ENCODE measurements around the gene MPO.

MPO gene

GRCh38 chr17:58318627-58319172 is 38.0 kb upstream of the MPO start:
- H3K27me3 ChIP-seq (ENCODE audit: control insufficient read depth, insufficient read depth, low read length, poor library complexity, severe bottlenecking) = peaks cover 12% of the 10 kb centered on the region
- H3K4me3 ChIP-seq (ENCODE audit: insufficient read depth, low read depth, low read length) = no peak overlapping the region
- H3K27ac ChIP-seq (ENCODE audit: insufficient read depth, low read depth, low read length, poor library complexity, severe bottlenecking) = no peak overlapping the region
- H3K4me1 ChIP-seq (ENCODE audit: control insufficient read depth, insufficient read depth, low read length) = peaks cover 9% of the 10 kb centered on the region
- WGBS, 2 experiments = 89 to 92% methylated on average over 7 of the region's 7 CpGs
- H3K36me3 ChIP-seq (ENCODE audit: control insufficient read depth, insufficient read depth, low read length) = no peaks in the 10 kb centered on the region
- no peaks in the 10 kb centered on the region for H3K9me3 ChIP-seq (ENCODE audit: control insufficient read depth, low read length)

DNA sequence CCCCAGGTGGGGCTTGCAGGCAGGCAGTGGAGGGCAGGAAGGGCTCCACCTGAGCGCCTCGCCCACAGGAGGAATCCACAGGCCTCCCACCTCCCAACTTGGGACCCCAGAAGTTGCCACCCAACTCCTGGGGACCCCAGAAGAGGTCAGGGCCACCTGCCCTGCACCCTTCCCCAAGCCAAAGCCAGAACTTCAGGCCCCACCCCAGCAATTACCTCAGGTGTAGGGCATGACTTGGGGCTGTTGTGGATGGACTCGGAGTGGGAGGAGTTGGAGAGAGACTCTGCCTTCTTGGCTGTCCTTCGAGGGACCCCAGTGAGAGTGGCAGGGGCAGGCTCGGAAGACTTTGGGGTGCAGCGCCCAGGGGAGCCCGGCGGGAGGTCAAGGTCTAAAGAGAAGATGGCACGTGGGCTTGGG is 37.3 kb upstream of the MPO start:
- H3K27ac ChIP-seq (ENCODE audit: insufficient read depth, low read depth, low read length, poor library complexity, severe bottlenecking) = no peak overlapping the region
- peaks cover 8% of the 10 kb centered on the region for H3K27me3 ChIP-seq (ENCODE audit: control insufficient read depth, insufficient read depth, low read length, poor library complexity, severe bottlenecking)
- H3K4me1 ChIP-seq (ENCODE audit: control insufficient read depth, insufficient read depth, low read length) = peaks cover 10% of the 10 kb centered on the region
- H3K4me3 ChIP-seq (ENCODE audit: insufficient read depth, low read depth, low read length) = no peak overlapping the region
- no peaks in the 10 kb centered on the region for H3K36me3 ChIP-seq (ENCODE audit: control insufficient read depth, insufficient read depth, low read length)
- 87 to 94% methylated on average over 9 of the region's 9 CpGs for WGBS, 2 experiments
- H3K9me3 ChIP-seq (ENCODE audit: control insufficient read depth, low read length) = no peaks in the 10 kb centered on the region

DNA sequence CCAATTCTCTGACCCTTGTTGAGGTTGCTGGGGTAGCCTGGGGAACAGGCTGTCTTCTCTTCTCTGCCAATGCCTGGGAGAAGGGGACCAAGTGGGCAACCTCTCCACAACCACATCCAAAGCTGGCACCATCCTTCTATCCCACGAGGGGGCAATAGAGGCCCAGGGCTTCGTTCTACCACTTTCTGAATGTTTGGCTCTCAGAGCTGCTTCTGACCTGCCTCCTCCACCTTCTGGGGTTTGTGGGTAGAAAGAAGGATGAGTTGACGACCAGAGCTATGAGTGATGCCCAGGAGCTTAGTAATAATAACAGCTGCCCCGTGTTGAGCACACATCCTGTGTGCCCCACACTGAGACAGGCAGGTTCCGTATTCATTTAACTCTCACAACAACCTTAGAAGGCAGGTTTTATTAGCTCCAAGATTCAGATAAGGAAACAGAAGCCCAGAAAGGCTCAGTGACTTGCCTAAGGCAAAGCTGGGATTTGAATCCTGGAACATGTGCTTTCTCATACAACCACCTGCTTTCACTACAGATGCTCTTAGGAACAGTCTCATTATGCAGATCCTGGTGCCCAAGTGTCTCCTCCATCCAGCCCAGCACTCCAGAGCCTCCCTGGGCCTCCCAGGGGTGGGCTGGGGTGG is 36.8 kb upstream of the MPO start:
- Histone ChIP-seq H3K4me3 (ENCODE audit: insufficient read depth, low read depth, low read length) (no peak overlapping the region), H3K36me3 (ENCODE audit: control insufficient read depth, insufficient read depth, low read length) (no peaks in the 10 kb centered on the region), H3K27ac (ENCODE audit: insufficient read depth, low read depth, low read length, poor library complexity, severe bottlenecking) (no peak overlapping the region), H3K9me3 (ENCODE audit: control insufficient read depth, low read length) (no peaks in the 10 kb centered on the region), H3K4me1 (ENCODE audit: control insufficient read depth, insufficient read depth, low read length) (peaks cover 14% of the 10 kb centered on the region), H3K27me3 (ENCODE audit: control insufficient read depth, insufficient read depth, low read length, poor library complexity, severe bottlenecking) (peaks cover 8% of the 10 kb centered on the region)
- WGBS, 2 experiments = 32 to 34% methylated on average over 5 of the region's 5 CpGs

DNA sequence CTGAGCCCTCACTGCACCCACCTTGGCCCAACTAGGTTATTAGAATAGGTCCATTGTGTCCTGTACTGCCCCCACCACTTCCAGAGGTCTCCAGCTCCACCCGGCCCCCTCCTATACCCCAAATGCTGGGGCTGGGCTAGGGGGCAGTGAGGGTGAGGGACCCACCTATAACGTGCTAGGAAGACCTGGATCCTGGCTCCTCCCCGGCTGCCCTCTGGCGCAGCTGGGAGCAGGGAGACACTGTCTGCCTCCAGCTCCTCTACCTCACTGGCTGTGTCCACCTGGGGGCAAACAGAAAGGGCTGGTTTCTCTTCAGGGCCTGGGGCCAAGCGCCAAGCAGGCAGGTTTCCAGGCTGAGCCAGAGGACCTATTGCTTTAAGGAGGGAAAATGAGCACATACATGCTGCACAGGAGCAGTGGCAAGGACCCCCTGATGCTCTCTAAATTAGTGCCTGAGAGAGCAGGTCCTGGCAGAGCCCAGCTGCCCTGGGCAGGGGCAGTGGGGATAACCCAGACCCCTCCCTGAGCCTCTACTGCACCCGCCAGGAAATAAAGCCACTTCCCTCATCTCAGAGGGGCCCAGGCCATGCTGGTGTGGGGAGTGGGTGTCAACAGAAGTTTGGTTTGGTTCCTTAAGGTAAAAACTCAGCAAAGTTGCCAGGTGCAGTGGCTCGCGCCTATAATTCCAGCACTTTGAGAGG is 35.7 kb upstream of the MPO start:
- H3K9me3 ChIP-seq (ENCODE audit: control insufficient read depth, low read length) = no peaks in the 10 kb centered on the region
- peaks cover 8% of the 10 kb centered on the region for H3K27me3 ChIP-seq (ENCODE audit: control insufficient read depth, insufficient read depth, low read length, poor library complexity, severe bottlenecking)
- WGBS, 2 experiments = 95% methylated on average over 8 of the region's 8 CpGs
- no peak overlapping the region for H3K27ac ChIP-seq (ENCODE audit: insufficient read depth, low read depth, low read length, poor library complexity, severe bottlenecking)
- H3K4me1 ChIP-seq (ENCODE audit: control insufficient read depth, insufficient read depth, low read length) = peaks cover 16% of the 10 kb centered on the region
- no peaks in the 10 kb centered on the region for H3K36me3 ChIP-seq (ENCODE audit: control insufficient read depth, insufficient read depth, low read length)
- no peak overlapping the region for H3K4me3 ChIP-seq (ENCODE audit: insufficient read depth, low read depth, low read length)

DNA sequence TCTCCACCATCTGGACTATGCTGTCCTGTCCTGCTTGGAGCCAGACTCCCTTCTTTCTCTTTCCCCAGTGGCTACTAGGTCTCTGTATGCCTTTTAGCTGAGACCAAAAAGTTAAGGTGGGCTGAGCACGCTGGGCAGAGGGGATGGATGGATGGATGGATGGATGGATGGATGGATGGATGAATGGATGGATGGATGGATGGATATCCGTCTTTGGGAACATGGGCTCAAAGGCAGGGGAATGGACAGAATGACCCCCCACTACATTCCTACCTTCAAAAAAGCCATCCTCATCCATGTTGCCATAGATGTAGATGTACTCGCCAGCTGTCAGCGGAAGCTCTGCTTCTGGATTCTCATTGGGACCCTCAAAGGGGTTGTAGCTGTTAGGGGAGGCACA is 35.0 kb upstream of the MPO start:
- H3K27me3 ChIP-seq (ENCODE audit: control insufficient read depth, insufficient read depth, low read length, poor library complexity, severe bottlenecking) = peaks cover 8% of the 10 kb centered on the region
- 93 to 96% methylated on average over 3 to 4 of the region's 4 CpGs for WGBS, 2 experiments
- H3K36me3 ChIP-seq (ENCODE audit: control insufficient read depth, insufficient read depth, low read length) = no peaks in the 10 kb centered on the region
- H3K27ac ChIP-seq (ENCODE audit: insufficient read depth, low read depth, low read length, poor library complexity, severe bottlenecking) = no peak overlapping the region
- H3K4me3 ChIP-seq (ENCODE audit: insufficient read depth, low read depth, low read length) = no peak overlapping the region
- no peaks in the 10 kb centered on the region for H3K9me3 ChIP-seq (ENCODE audit: control insufficient read depth, low read length)
- peaks cover 16% of the 10 kb centered on the region for H3K4me1 ChIP-seq (ENCODE audit: control insufficient read depth, insufficient read depth, low read length)

DNA sequence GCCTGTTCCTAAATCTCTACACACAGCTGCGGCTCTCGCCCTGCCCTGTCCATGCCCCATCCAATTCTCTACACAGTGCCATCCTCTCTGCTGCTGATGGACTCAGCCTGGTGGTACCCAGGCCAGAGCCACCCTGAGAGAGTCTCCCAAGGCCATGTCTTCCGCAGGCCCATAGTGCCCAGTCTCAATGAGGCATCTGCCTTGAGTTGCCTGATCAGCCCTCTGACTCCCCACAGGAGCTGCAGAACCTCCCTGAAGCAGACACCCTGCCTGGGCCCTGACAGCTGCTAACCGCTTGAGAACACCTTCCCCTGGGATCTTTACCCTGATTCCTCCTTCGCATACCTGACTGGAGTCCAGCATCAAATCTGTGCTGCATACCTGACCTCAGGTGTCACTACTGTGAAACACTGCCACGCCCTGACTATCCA is 34.6 kb upstream of the MPO start:
- 93 to 97% methylated on average over 6 of the region's 6 CpGs for WGBS, 2 experiments
- H3K9me3 ChIP-seq (ENCODE audit: control insufficient read depth, low read length) = no peaks in the 10 kb centered on the region
- no peak overlapping the region for H3K27ac ChIP-seq (ENCODE audit: insufficient read depth, low read depth, low read length, poor library complexity, severe bottlenecking)

DNA sequence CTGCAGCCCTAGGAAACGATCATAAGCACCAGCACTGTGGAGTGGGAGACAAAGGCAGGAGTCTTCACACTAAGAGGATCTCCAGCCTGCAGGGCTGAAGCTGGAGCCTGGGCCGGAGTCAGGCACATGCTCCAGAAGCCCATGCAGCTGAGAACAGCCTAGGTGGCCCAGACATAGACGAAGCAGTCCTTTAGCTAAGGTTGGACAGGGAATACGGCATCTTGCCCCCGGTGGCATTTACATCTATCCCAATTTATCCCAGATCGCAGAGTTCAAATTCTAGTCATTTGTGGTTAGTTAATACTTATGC is 33.9 kb upstream of the MPO start:
- Histone ChIP-seq H3K36me3 (ENCODE audit: control insufficient read depth, insufficient read depth, low read length) (no peaks in the 10 kb centered on the region), H3K27me3 (ENCODE audit: control insufficient read depth, insufficient read depth, low read length, poor library complexity, severe bottlenecking) (peaks cover 8% of the 10 kb centered on the region)
- WGBS, 2 experiments = 90 to 93% methylated on average over 5 to 6 of the region's 6 CpGs

More for the DNA sequence above, 34.6 kb upstream of the MPO start:
- peaks cover 16% of the 10 kb centered on the region for H3K4me1 ChIP-seq (ENCODE audit: control insufficient read depth, insufficient read depth, low read length)
- no peak overlapping the region for H3K4me3 ChIP-seq (ENCODE audit: insufficient read depth, low read depth, low read length)
- H3K36me3 ChIP-seq (ENCODE audit: control insufficient read depth, insufficient read depth, low read length) = no peaks in the 10 kb centered on the region
- peaks cover 8% of the 10 kb centered on the region for H3K27me3 ChIP-seq (ENCODE audit: control insufficient read depth, insufficient read depth, low read length, poor library complexity, severe bottlenecking)

DNA sequence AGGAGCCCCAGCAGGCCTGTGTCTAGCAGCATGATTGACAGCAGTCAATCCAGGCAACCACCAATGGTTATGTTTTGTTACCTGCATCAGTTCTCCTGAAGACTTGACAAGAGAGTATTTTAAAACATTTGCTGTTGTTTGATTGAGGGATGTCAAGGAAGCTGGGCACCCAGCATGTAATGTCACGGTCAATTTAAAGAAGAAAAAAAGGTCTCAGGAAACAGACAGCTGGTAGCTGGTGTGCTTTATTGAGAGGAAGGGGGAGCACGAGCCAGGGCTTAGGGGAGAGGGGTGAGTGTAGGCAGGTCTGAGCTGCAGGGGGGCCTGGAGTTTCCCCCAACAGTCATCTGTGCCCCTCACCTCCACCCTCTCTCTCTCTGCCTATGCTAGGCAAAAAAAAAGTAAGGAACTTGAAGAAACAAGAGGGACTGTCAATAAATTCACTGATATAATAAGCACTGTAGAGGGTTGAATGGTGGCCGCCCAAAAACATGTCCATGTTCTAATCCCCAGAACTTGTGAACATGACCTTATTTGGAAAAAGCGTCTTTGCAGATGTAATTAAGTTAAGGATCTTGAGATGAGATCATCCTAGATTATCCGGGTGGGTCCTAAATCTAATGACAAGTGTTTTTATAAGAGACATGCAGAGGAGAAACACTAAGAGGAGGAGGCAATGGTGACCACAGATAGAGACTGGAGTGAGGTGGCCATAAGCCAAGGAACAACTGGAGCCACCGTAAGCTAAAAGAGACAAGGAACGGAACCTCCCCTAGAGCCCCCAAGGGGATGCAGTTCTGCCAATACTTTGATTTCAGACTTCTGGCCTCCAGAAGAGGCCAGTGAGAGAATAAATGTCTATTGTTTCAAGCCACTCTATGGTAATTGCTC is 33.3 kb upstream of the MPO start:
- Histone ChIP-seq H3K27ac (ENCODE audit: insufficient read depth, low read depth, low read length, poor library complexity, severe bottlenecking) (no peak overlapping the region), H3K27me3 (ENCODE audit: control insufficient read depth, insufficient read depth, low read length, poor library complexity, severe bottlenecking) (peaks cover 8% of the 10 kb centered on the region), H3K36me3 (ENCODE audit: control insufficient read depth, insufficient read depth, low read length) (no peaks in the 10 kb centered on the region), H3K4me1 (ENCODE audit: control insufficient read depth, insufficient read depth, low read length) (peaks cover 20% of the 10 kb centered on the region), H3K9me3 (ENCODE audit: control insufficient read depth, low read length) (no peaks in the 10 kb centered on the region), H3K4me3 (ENCODE audit: insufficient read depth, low read depth, low read length) (no peak overlapping the region)
- 75 to 80% methylated on average over 7 of the region's 7 CpGs for WGBS, 2 experiments

More for the DNA sequence above, 33.9 kb upstream of the MPO start:
- H3K4me1 ChIP-seq (ENCODE audit: control insufficient read depth, insufficient read depth, low read length) = peaks cover 16% of the 10 kb centered on the region
- H3K4me3 ChIP-seq (ENCODE audit: insufficient read depth, low read depth, low read length) = no peak overlapping the region
- no peaks in the 10 kb centered on the region for H3K9me3 ChIP-seq (ENCODE audit: control insufficient read depth, low read length)
- H3K27ac ChIP-seq (ENCODE audit: insufficient read depth, low read depth, low read length, poor library complexity, severe bottlenecking) = no peak overlapping the region

GRCh38 chr17:58312829-58313228 is 32.1 kb upstream of the MPO start:
- Histone ChIP-seq H3K27ac (ENCODE audit: insufficient read depth, low read depth, low read length, poor library complexity, severe bottlenecking) (no peak overlapping the region), H3K36me3 (ENCODE audit: control insufficient read depth, insufficient read depth, low read length) (no peaks in the 10 kb centered on the region), H3K4me1 (ENCODE audit: control insufficient read depth, insufficient read depth, low read length) (peaks cover 22% of the 10 kb centered on the region), H3K27me3 (ENCODE audit: control insufficient read depth, insufficient read depth, low read length, poor library complexity, severe bottlenecking) (peaks cover 8% of the 10 kb centered on the region), H3K4me3 (ENCODE audit: insufficient read depth, low read depth, low read length) (no peak overlapping the region), H3K9me3 (ENCODE audit: control insufficient read depth, low read length) (no peaks in the 10 kb centered on the region)
- WGBS, 2 experiments = 67 to 90% methylated on average over 1 of the region's 1 CpG

Measured in ectodermal cell (in vitro differentiated cells).